HepG2 (cell line): Measurements from ENCODE around the gene LTB4R. TPM values are rescaled to one million over a fixed set of nuclear protein-coding genes. Genes with fewer than 3 reads are reported as not detected.

ENCODE experiments used
- CSRNP1 ChIP-seq: sonication (generic); formaldehyde crosslinking; IDR thresholded peaks from 2 replicates; pipeline ENCODE4 v1.8.1; 2023; ENCODE audit warnings: mild to moderate bottlenecking, missing genetic modification reagents
- FOXC1 ChIP-seq: sonication (generic); formaldehyde crosslinking; IDR thresholded peaks from 2 replicates; pipeline ENCODE4 v1.8.0; 2022; ENCODE audit warnings: mild to moderate bottlenecking, missing genetic modification reagents, borderline replicate concordance
- HNF4A ChIP-seq: sonication (generic); formaldehyde crosslinking; IDR thresholded peaks from 2 replicates; pipeline ENCODE4 v1.4.0; 2020; ENCODE audit warnings: missing genetic modification reagents
- HOXA3 ChIP-seq: sonication (generic); formaldehyde crosslinking; IDR thresholded peaks from 2 replicates; pipeline ENCODE4 v1.5.0; 2020; ENCODE audit warnings: missing genetic modification reagents
- KAT7 ChIP-seq: IDR thresholded peaks from 2 replicates; pipeline ENCODE4 v1.6.1; 2018; ENCODE audit warnings: borderline replicate concordance, missing compliant biosample characterization
- SKIL ChIP-seq: sonication (generic); formaldehyde crosslinking; IDR thresholded peaks from 2 replicates; pipeline ENCODE4 v1.8.0; 2022; ENCODE audit warnings: missing genetic modification reagents, mild to moderate bottlenecking, moderate library complexity, borderline replicate concordance
- TRIM22 ChIP-seq: fragments of 450-650 bp; IDR thresholded peaks from 2 replicates; pipeline ENCODE4 v1.6.1; 2017
- YEATS4 ChIP-seq: sonication (generic); formaldehyde crosslinking; IDR thresholded peaks from 2 replicates; pipeline ENCODE4 v1.4.0; 2020; ENCODE audit warnings: missing genetic modification reagents, borderline replicate concordance
- ZFAT ChIP-seq: sonication (generic); formaldehyde crosslinking; conservative IDR thresholded peaks from 2 replicates; pipeline ENCODE4 v1.8.1; 2023; ENCODE audit warnings: missing genetic modification reagents, inconsistent platforms
- ZNF414 ChIP-seq: sonication (generic); formaldehyde crosslinking; IDR thresholded peaks from 2 replicates; pipeline ENCODE4 v1.5.0; 2020; ENCODE audit warnings: missing genetic modification reagents
- ZNF546 ChIP-seq: sonication (generic); formaldehyde crosslinking; conservative IDR thresholded peaks from 2 replicates; pipeline ENCODE4 v1.8.1; 2023; ENCODE audit warnings: mild to moderate bottlenecking, missing genetic modification reagents
- ZNF570 ChIP-seq: sonication (generic); formaldehyde crosslinking; IDR thresholded peaks from 2 replicates; pipeline ENCODE4 v1.4.0; 2020; ENCODE audit warnings: mild to moderate bottlenecking, missing genetic modification reagents, borderline replicate concordance
- polyA plus RNA-seq, 8 experiments: library from polyadenylated mRNA; depleted of rRNA in 3 of 8; stranded (reverse) in 7 of 8; unstranded in 1 of 8; fragments of >200 nt; fragmentation: Illumina TruSeq in 4 of 8; extraction: Trizol in 4 of 8; gene quantifications; 2 replicates each; pipeline versions ENCODE4 v1.2.1 to v1.2.3, GENCODE V29; 2011 to 2016; ENCODE audit warnings: low read depth in 4 of 8, missing spikeins in 1 of 8, mixed read lengths in 1 of 8; ENCODE audit not compliant: insufficient read depth in 1 of 8
- total RNA-seq, 5 experiments: library from RNA; depleted of rRNA; stranded (reverse); fragments of >200 nt; fragmentation: Illumina TruSeq; extraction: Trizol; gene quantifications; 2 replicates each; pipeline ENCODE4 v1.2.3, GENCODE V29; 2016; ENCODE audit warnings: low read depth in 1 of 5
- TF ChIP-seq, protein P1 (sequence below): sonication (generic); formaldehyde crosslinking; IDR thresholded peaks from 2 replicates; pipeline ENCODE4 v1.5.1; 2020; ENCODE audit warnings: missing genetic modification reagents, mild to moderate bottlenecking, borderline replicate concordance
- TF ChIP-seq, protein P2 (sequence below): sonication (generic); formaldehyde crosslinking; IDR thresholded peaks from 2 replicates; pipeline ENCODE4 v1.9.0; 2021; ENCODE audit warnings: missing genetic modification reagents, borderline replicate concordance
- TF ChIP-seq, protein P3 (sequence below): sonication (generic); formaldehyde crosslinking; IDR thresholded peaks from 2 replicates; pipeline ENCODE4 v1.9.0; 2022; ENCODE audit warnings: missing genetic modification reagents, mild to moderate bottlenecking, borderline replicate concordance

Gene LTB4R
- total and polyA plus RNA-seq, 2 of the 13 experiments (the other 11 are each of a cell fraction or from before 2014, with no cell fraction given), result 3.2 to 8.2 TPM

DNA sequence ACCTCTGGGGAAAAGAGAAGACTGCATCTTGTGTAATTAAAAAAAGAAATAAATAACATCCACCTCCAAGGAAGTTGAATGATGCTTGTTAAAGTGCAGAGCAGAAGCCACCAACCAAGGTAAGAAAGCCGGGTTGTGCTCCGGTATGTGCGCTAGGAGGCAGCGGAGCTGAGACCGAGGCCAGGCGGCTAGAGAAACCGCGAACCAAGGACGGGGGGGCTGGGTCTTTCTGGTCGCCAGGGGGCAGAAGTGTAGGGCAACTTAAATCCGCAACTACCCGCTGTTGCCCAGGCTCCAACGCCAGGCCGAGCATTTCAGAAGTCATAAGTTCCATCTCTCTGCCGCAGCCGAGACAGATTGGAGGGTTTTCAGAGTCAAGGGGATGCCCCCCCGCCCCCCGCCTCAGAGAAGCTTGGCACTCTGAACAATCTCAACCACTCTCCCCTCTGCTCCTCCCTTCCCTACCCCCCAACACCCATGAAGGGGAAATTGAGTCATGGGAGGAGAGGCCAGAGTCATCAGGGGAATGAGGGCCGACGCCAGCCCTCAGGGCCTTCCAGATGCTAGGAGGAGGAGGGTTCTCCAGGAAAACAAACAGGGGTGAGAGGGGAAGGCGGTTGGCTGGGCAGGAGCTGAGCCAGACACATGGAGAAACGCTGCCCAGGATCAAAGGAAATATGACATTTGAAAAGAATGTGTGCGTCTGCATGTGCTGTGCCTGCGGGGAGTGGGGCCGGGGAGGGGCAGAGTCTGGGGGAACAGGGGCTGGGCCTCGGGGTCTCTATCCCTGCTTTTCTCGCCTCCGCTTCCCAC is 54.5 kb downstream of the LTB4R start (continued):
- TF ChIP-seq CSRNP1 (CRISPR knock-in tag) (peak; percentile 63; the same call in 1 of the 2 replicates), HNF4A (CRISPR knock-in tag) (peak; percentile 52; the same call in 1 of the 2 replicates), HOXA3 (CRISPR knock-in tag) (peak; percentile 85), KAT7 (peak; percentile 94), TRIM22 (no peak), ZNF570 (no peak), ZNF414 (CRISPR knock-in tag) (peak; percentile 82; the same call in 1 of the 2 replicates), ZFAT (CRISPR knock-in tag) (no peak), SKIL (no peak), YEATS4 (CRISPR knock-in tag) (peak; percentile 50), FOXC1 (CRISPR knock-in tag) (peak; percentile 88; the same call in 1 of the 2 replicates), ZNF546 (peak; percentile 71; the same call in 1 of the 2 replicates)
- TF ChIP-seq, protein P1, sequence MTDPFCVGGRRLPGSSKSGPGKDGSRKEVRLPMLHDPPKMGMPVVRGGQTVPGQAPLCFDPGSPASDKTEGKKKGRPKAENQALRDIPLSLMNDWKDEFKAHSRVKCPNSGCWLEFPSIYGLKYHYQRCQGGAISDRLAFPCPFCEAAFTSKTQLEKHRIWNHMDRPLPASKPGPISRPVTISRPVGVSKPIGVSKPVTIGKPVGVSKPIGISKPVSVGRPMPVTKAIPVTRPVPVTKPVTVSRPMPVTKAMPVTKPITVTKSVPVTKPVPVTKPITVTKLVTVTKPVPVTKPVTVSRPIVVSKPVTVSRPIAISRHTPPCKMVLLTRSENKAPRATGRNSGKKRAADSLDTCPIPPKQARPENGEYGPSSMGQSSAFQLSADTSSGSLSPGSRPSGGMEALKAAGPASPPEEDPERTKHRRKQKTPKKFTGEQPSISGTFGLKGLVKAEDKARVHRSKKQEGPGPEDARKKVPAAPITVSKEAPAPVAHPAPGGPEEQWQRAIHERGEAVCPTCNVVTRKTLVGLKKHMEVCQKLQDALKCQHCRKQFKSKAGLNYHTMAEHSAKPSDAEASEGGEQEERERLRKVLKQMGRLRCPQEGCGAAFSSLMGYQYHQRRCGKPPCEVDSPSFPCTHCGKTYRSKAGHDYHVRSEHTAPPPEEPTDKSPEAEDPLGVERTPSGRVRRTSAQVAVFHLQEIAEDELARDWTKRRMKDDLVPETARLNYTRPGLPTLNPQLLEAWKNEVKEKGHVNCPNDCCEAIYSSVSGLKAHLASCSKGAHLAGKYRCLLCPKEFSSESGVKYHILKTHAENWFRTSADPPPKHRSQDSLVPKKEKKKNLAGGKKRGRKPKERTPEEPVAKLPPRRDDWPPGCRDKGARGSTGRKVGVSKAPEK (CRISPR knock-in tag), result peak; percentile 96; the same call in 1 of the 2 replicates
- TF ChIP-seq, protein P2, sequence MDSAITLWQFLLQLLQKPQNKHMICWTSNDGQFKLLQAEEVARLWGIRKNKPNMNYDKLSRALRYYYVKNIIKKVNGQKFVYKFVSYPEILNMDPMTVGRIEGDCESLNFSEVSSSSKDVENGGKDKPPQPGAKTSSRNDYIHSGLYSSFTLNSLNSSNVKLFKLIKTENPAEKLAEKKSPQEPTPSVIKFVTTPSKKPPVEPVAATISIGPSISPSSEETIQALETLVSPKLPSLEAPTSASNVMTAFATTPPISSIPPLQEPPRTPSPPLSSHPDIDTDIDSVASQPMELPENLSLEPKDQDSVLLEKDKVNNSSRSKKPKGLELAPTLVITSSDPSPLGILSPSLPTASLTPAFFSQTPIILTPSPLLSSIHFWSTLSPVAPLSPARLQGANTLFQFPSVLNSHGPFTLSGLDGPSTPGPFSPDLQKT (CRISPR knock-in tag), result no peak
- TF ChIP-seq, protein P3, sequence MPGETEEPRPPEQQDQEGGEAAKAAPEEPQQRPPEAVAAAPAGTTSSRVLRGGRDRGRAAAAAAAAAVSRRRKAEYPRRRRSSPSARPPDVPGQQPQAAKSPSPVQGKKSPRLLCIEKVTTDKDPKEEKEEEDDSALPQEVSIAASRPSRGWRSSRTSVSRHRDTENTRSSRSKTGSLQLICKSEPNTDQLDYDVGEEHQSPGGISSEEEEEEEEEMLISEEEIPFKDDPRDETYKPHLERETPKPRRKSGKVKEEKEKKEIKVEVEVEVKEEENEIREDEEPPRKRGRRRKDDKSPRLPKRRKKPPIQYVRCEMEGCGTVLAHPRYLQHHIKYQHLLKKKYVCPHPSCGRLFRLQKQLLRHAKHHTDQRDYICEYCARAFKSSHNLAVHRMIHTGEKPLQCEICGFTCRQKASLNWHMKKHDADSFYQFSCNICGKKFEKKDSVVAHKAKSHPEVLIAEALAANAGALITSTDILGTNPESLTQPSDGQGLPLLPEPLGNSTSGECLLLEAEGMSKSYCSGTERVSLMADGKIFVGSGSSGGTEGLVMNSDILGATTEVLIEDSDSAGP (CRISPR knock-in tag), result peak; percentile 94
